ENCODE measurements around the gene ZC3H10. TPM values are rescaled to one million over a fixed set of nuclear protein-coding genes. Genes with fewer than 3 reads are reported as not detected.

The ZC3H10 gene
- total and polyA plus RNA-seq, 2 of the 13 experiments (the other 11 are each of a cell fraction or from before 2014, with no cell fraction given): 0.70 to 2.3 TPM

GRCh38 chr12:56104109-56104814, 13.8 kb upstream of the ZC3H10 start, which contains the start of gene PA2G4 (continued):
- TF ChIP-seq ELF3 (CRISPR knock-in tag; IDR thresholded peaks at IDR 0.05): peak; percentile 92
- TF ChIP-seq TFE3 (CRISPR knock-in tag; IDR thresholded peaks at IDR 0.05): no peak
- TF ChIP-seq IKZF5 (CRISPR knock-in tag; IDR thresholded peaks at IDR 0.05): peak; percentile 92
- TF ChIP-seq ZNF264 (CRISPR knock-in tag; IDR thresholded peaks at IDR 0.05): peak; percentile 37; the same call in 1 of the 2 replicates
- TF ChIP-seq, protein P1, sequence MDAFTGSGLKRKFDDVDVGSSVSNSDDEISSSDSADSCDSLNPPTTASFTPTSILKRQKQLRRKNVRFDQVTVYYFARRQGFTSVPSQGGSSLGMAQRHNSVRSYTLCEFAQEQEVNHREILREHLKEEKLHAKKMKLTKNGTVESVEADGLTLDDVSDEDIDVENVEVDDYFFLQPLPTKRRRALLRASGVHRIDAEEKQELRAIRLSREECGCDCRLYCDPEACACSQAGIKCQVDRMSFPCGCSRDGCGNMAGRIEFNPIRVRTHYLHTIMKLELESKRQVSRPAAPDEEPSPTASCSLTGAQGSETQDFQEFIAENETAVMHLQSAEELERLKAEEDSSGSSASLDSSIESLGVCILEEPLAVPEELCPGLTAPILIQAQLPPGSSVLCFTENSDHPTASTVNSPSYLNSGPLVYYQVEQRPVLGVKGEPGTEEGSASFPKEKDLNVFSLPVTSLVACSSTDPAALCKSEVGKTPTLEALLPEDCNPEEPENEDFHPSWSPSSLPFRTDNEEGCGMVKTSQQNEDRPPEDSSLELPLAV (CRISPR knock-in tag; conservative IDR thresholded peaks at IDR 0.05; ENCODE audit: low read depth): peak; percentile 32; the same call in 1 of the 2 replicates
- TF ChIP-seq ARNT (IDR thresholded peaks at IDR 0.05): no peak
- TF ChIP-seq ZNF570 (CRISPR knock-in tag; IDR thresholded peaks at IDR 0.05; ENCODE audit: borderline replicate concordance): no peak; the same call in 1 of the 2 replicates
- peak; percentile 68 for TF ChIP-seq HIVEP1 (CRISPR knock-in tag; IDR thresholded peaks at IDR 0.05)
- no peak; the same call in 1 of the 2 replicates for TF ChIP-seq ZNF800 (CRISPR knock-in tag; IDR thresholded peaks at IDR 0.05)
- TF ChIP-seq ZNF878 (CRISPR knock-in tag; IDR thresholded peaks at IDR 0.05): peak; percentile 98
- TF ChIP-seq ZNF775 (CRISPR knock-in tag; IDR thresholded peaks at IDR 0.05; ENCODE audit: borderline replicate concordance): no peak
- TF ChIP-seq, protein P2, sequence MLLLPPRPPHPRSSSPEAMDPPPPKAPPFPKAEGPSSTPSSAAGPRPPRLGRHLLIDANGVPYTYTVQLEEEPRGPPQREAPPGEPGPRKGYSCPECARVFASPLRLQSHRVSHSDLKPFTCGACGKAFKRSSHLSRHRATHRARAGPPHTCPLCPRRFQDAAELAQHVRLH (CRISPR knock-in tag; IDR thresholded peaks at IDR 0.05; ENCODE audit: borderline replicate concordance, low read depth): peak; percentile 92
- TF ChIP-seq TBL1XR1 (IDR thresholded peaks at IDR 0.05; ENCODE audit: borderline replicate concordance, low read length, partially characterized antibody): peak; percentile 63
- TF ChIP-seq SRSF4 (IDR thresholded peaks at IDR 0.05; ENCODE audit: low read depth, low read length, poor library complexity, severe bottlenecking): peak; percentile 91
- peak; percentile 96 for TF ChIP-seq ZSCAN25 (CRISPR knock-in tag; IDR thresholded peaks at IDR 0.05)
- 0 out of 2 replicates have a peak, but pooled peaks have one; percentile 24 for TF ChIP-seq ZFAT (CRISPR knock-in tag; conservative IDR thresholded peaks at IDR 0.05)
- TF ChIP-seq CTCF (CRISPR knock-in tag; IDR thresholded peaks at IDR 0.05): 0 out of 2 replicates have a peak, but pooled peaks have one; percentile 10
- 0 out of 2 replicates have a peak, but pooled peaks have one; percentile 1 for TF ChIP-seq ZNF773 (CRISPR knock-in tag; IDR thresholded peaks at IDR 0.05; ENCODE audit: borderline replicate concordance)
- peak; percentile 90 for TF ChIP-seq KAT8 (CRISPR knock-in tag; IDR thresholded peaks at IDR 0.05)
- TF ChIP-seq BRD4 (CRISPR knock-in tag; IDR thresholded peaks at IDR 0.05): peak; percentile 74
- TF ChIP-seq ZNF333 (CRISPR knock-in tag; IDR thresholded peaks at IDR 0.05; ENCODE audit: borderline replicate concordance): 0 out of 2 replicates have a peak, but pooled peaks have one; percentile 51

Data from HepG2 (cell line).